Progenitor cell of endocrine pancreas (in vitro differentiated cells): ENCODE data around the gene PDCD4. TPM values are rescaled to one million over a fixed set of nuclear protein-coding genes. Genes with fewer than 3 reads are reported as not detected.
"Not testable (repeated sequence)": the region's sequence is repeated elsewhere in the genome, so short reads cannot be mapped to it uniquely, and the experiment has no call there.

Source experiments
- DNase-seq: peaks from one replicate; pipeline ENCODE4 v3.0.0; 2021; ENCODE audit warnings: low spot score; ENCODE audit not compliant: unreplicated experiment
- H3K27ac Mint-ChIP-seq: 2 replicates; pipeline ENCODE4 v1.8.0; 2021; ENCODE audit warnings: mild to moderate bottlenecking, moderate library complexity, mixed read lengths
- H3K27me3 Mint-ChIP-seq: 2 replicates; pipeline ENCODE4 v1.8.0; 2021; ENCODE audit warnings: mixed read lengths
- H3K36me3 Mint-ChIP-seq: 2 replicates; pipeline ENCODE4 v1.8.0; 2022; ENCODE audit warnings: mixed read lengths; ENCODE audit not compliant: insufficient read depth
- H3K4me1 Mint-ChIP-seq: 2 replicates; pipeline ENCODE4 v1.8.0; 2021; ENCODE audit warnings: low read depth, mixed read lengths
- H3K4me3 Mint-ChIP-seq: 2 replicates; pipeline ENCODE4 v1.8.0; 2021; ENCODE audit warnings: low read depth, mild to moderate bottlenecking, moderate library complexity, mixed read lengths
- H3K9me3 Mint-ChIP-seq: 2 replicates; pipeline ENCODE4 v1.8.0; 2021; ENCODE audit warnings: low read depth, mixed read lengths
- total RNA-seq: library from RNA; stranded (reverse); gene quantifications from 2 replicates; pipeline ENCODE4 v1.2.1, GENCODE V29; 2021
- TF ChIP-seq, protein P1 (sequence below): fragments of 200-600 bp; sonication (generic); IDR thresholded peaks from one replicate; pipeline ENCODE4 v1.5.0; 2021; ENCODE audit warnings: antibody characterized with exemption, mild to moderate bottlenecking; ENCODE audit not compliant: unreplicated experiment

PDCD4 gene
- total RNA-seq, 1 donor from 2014 or later = 172 TPM

DNA sequence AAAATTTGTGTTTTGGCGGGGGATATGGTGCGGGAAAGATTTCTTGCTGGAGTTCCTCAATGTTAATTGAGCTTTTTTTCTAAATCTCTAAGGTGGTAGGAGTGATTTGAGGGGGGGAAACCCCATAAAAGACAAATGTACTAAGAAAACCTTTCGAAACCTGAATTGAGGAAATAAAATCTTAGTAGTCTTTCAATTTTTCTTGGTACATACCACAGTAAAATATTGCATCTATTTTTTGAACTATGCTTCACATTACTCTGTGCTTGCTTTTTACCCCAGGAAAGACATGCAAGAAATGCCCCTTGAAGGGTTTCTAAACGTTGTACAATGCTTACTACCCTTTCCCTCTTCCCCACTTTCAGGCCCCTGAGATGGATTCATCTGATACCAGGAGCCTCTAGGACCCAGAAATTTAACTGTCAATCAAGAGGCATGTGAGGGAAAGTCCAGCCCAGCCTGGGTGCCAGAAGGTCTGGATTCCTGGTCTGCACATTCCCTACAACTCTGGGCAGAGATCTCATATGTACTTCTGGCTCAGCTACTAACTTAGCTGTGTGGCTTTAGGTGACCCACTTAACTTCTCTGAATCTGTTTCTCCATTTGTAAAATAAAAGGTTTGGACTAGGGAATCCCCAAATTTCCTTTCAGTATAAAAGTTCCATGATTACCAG, 5.8 kb upstream of the PDCD4 start:
- no peak overlapping the region for H3K4me3 Mint-ChIP-seq
- H3K9me3 Mint-ChIP-seq = no peaks in the 10 kb centered on the region
- H3K27me3 Mint-ChIP-seq = no peaks in the 10 kb centered on the region
- peaks cover 2% of the 10 kb centered on the region for H3K36me3 Mint-ChIP-seq
- TF ChIP-seq, protein P1, sequence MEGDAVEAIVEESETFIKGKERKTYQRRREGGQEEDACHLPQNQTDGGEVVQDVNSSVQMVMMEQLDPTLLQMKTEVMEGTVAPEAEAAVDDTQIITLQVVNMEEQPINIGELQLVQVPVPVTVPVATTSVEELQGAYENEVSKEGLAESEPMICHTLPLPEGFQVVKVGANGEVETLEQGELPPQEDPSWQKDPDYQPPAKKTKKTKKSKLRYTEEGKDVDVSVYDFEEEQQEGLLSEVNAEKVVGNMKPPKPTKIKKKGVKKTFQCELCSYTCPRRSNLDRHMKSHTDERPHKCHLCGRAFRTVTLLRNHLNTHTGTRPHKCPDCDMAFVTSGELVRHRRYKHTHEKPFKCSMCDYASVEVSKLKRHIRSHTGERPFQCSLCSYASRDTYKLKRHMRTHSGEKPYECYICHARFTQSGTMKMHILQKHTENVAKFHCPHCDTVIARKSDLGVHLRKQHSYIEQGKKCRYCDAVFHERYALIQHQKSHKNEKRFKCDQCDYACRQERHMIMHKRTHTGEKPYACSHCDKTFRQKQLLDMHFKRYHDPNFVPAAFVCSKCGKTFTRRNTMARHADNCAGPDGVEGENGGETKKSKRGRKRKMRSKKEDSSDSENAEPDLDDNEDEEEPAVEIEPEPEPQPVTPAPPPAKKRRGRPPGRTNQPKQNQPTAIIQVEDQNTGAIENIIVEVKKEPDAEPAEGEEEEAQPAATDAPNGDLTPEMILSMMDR = no peak
- no peak for DNase-seq
- H3K4me1 Mint-ChIP-seq = peaks cover 32% of the 10 kb centered on the region
- H3K27ac Mint-ChIP-seq = no peak overlapping the region

DNA sequence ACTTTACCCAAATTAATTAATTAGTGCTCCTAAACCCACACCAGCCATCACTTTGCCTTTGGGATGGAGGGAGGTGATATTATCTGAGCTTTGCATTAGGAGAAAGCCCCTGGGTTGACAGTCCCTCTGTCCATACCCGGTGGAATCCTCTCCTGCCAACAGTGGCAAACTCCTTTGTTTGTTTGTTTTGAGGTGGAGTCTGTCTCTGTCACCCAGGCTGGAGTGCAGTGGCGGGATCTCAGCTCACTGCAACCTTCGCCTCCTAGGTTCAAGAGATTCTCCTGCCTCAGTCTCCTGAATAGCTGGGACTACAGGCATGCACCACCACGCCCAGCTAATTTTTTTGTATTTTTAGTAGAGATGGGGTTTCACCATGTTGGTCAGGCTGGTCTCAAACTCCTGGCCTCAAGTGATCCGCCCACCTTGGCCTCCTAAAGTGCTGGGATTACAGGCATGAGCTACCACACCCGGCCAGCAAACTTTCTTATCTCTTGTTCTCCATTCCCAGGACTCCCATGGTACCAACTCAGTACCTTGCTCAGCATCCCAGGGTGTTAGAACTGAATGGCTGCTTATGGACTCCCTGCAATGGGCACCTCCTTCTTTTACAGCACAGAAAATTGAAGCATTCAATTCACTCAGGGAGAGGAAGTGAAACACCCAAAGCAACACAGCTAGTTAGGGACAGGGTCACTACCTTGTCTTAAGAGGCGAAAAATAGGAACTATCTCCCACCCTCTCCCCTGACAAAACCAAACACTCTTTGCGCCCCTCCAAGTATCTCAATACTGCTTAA, 4.5 kb upstream of the PDCD4 start:
- DNase-seq, H3K36me3 Mint-ChIP-seq, H3K9me3 Mint-ChIP-seq, H3K4me3 Mint-ChIP-seq, H3K27ac Mint-ChIP-seq, H3K27me3 Mint-ChIP-seq: not testable (repeated sequence)
- H3K4me1 Mint-ChIP-seq = peaks cover 30% of the 10 kb centered on the region

DNA sequence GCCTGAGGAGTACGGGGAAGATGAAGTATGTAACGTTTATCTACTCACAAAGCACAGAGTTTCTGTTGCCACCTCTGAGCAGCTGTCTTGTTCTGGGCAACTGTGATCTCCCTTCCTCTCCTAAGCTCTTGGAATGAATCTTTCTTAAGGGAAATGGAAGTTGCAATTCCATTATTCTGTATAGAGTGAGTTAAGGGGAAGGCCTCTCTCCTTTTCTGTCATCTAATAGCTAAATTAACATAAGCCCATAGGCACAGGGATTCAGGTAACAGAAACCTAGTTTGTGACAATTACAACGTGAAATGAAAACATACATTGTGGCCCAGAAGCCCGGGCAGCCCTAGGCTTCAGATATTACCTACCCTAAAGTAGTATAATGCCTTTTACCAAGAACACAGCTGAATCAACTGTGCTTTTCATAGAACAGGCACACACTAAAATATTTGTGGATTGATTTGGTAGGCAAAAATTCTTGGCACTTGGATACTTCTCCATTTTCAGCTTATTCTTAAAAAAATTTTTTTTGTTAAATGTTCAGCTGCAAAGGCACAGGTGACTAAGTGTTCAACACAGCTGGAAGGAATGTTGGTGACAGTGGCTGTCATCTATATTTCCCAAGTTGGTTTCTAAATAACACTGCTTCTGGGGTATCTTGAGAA, 3.8 kb upstream of the PDCD4 start:
- Mint-ChIP-seq H3K36me3 (peaks cover 2% of the 10 kb centered on the region), H3K4me3 (no peak overlapping the region), H3K27ac (peak overlapping the region; percentile 32), H3K27me3 (no peaks in the 10 kb centered on the region), H3K4me1 (peaks cover 30% of the 10 kb centered on the region), H3K9me3 (no peaks in the 10 kb centered on the region)
- no peak for DNase-seq
- TF ChIP-seq, protein P1 = no peak

DNA sequence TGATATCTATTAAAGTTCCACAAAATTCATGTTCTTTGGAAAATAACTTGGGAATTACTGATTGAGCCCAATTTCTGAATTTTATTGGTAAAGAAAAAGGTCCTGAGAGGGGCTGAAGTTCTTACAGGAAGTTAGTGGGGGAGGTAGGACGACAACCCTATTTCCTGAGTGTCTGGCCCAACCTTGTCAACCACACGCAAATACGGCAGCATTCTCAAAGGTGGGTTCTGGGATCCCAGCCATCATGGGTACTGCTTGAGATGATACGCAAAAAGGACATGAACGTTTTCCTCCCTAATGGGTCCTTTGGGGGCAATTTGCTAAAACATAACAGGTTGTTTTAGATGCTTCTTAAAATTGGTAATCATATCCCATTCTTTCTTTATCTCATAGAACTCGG, 2.7 kb upstream of the PDCD4 start:
- TF ChIP-seq, protein P1 = no peak
- Mint-ChIP-seq H3K27me3 (no peaks in the 10 kb centered on the region), H3K36me3 (peaks cover 2% of the 10 kb centered on the region), H3K9me3 (no peaks in the 10 kb centered on the region), H3K27ac (no peak overlapping the region), H3K4me1 (peaks cover 36% of the 10 kb centered on the region), H3K4me3 (no peak overlapping the region)
- DNase-seq = no peak

DNA sequence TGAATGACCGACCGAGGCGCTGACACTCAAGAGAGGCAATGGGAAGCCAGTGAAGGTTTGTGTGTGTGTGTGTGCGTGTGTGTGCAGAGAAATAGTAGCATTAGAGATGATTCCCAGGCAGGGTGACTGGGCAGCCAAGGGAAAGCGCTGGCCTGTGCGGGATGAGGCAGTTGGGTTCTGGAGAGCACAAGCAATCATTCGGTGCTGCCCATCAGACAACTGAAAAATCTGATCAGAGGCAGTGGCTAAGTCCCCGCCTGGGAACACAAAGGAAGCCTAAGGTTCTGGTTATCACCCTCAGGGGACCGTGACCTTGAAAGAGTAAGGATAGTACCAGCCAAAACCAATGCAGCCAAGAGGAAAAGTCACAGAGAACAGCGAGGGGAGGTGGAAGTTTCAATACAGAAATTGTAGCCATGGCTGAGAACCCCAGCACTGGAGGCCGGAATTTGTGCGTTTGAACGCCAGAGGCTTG, 868 bp upstream of the PDCD4 start:
- H3K36me3 Mint-ChIP-seq = peaks cover 2% of the 10 kb centered on the region
- TF ChIP-seq, protein P1 = no peak
- H3K27me3 Mint-ChIP-seq = no peaks in the 10 kb centered on the region
- DNase-seq = no peak
- H3K9me3 Mint-ChIP-seq = no peaks in the 10 kb centered on the region
- H3K4me3 Mint-ChIP-seq = peak overlapping the region; percentile 89
- peak overlapping the region; percentile 81 for H3K27ac Mint-ChIP-seq
- H3K4me1 Mint-ChIP-seq = peaks cover 30% of the 10 kb centered on the region
